Astrocyte of the spinal cord (primary cell): ENCODE data around the gene LEF1.
A peak's percentile ranks its signal among the peaks of the same experiment; 100 is the strongest.

Experiments used
- DNase-seq: peaks from one replicate; pipeline ENCODE4 v3.0.0; 2011; ENCODE audit warnings: low read depth, low spot score
- H3K4me3 ChIP-seq: 2 replicates; pipeline ENCODE4 v1.5.1; 2011; ENCODE audit warnings: low read depth, mild to moderate bottlenecking, low read length, moderate library complexity
- CTCF ChIP-seq: IDR thresholded peaks from 2 replicates; pipeline ENCODE4 v1.5.1; 2012; ENCODE audit warnings: low read depth, mild to moderate bottlenecking, low read length, inconsistent platforms
- in situ Hi-C: cut with HindIII; loops from 2 replicates; pipeline ENCODE4 v1.10.0; 2017; ENCODE audit warnings: low sequenced_read_pairs

The LEF1 gene

DNA sequence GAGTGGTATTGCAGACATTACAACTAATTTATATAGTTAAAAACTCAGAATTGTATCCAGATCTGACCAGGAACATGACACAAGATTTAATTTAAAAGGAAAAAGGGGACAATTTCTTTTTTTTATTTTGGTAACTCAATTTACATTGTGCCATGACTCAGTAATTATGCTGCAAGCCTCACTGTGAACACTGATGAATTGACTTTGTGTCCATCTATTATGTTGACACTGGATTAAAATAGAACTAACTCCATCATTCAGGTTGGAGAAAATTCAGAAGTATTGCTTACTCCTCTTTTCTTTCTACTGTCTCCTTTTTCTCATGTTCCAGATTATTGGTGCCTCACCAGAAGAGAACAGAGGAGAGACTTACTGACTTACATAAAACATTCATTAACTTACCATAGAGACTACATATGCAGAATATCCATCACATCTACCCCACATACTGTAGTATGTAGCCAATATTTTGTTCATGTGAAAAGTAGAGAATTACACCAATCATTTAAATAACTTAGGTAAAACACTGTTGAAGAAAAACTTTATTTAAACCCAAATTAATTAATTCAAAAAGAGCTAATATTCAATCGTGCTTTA lies 15.8 kb upstream of the LEF1 start:
- in situ Hi-C loops: no loop called here
- no peak for TF ChIP-seq CTCF
- no peak overlapping the region for H3K4me3 ChIP-seq
- DNase-seq: no peak

DNA sequence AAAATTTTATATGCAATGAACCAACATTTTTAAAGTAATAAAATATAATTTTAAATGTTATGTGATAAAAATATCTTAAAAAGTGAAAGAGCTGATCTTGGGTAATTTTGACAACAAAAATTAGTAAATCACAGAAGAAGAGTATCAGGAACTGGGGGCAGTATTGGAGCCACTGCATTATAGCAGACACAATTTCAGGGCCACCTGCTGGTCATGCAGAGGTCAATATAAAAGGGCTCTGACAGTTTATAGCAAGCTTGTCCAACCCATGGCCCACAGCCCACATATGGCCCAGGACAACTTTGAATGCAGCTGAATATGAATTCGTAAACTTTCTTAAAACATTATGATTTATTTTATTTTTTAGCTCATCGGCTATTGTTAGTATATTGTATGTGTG lies 13.0 kb upstream of the LEF1 start:
- no peak for DNase-seq
- in situ Hi-C loops: no loop called here
- no peak overlapping the region for H3K4me3 ChIP-seq
- no peak for TF ChIP-seq CTCF

- no peak overlapping the region for H3K4me3 ChIP-seq
- in situ Hi-C loops: no loop called here
- DNase-seq: no peak
- no peak for TF ChIP-seq CTCF
These were observed 11.8 kb upstream of the LEF1 start for GRCh38 chr4:108180513-108180912.

DNA sequence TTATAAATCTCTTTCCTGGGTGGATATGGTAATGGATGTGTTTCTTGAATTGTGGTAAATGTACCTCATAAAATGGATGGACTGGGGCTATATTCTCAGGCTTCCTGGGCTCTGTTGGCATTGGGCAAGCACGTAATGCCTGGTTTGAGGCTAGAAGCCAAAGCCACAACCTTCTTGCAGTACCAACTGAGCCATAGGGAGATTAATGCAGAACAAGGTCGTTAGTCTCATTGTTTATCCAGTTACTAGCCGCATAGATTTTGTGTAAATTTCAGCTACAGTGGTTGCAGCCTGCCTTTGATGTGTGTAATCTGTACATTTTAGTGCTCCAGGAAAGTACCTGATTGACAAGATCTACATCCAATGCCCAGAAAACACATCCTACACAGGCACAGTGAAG lies 7.2 kb upstream of the LEF1 start:
- no peak for TF ChIP-seq CTCF
- no peak for DNase-seq
- in situ Hi-C loops: no loop called here

DNA sequence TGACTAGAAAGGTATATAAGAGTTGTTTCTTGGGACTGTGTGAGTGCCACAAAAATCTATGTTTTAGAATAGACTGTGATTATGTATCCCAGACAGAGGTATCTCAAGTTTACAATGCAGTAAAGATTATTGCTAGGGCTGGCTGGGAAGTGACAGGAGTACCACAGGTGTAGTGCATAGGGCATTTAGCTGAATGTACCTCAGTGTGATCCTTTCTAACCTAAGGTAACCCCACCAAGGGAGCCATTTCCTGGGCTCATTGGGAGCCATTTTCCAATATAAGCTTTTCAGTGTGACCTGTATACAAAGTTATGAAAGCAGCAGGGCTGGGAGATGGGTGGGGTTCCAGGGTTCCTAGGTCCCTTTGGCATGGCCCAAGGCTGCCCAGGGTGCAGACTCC lies 6.1 kb upstream of the LEF1 start:
- H3K4me3 ChIP-seq: no peak overlapping the region
- DNase-seq: no peak
- in situ Hi-C loops: no loop called here
- TF ChIP-seq CTCF: no peak

More for the DNA sequence above, 7.2 kb upstream of the LEF1 start:
- no peak overlapping the region for H3K4me3 ChIP-seq

DNA sequence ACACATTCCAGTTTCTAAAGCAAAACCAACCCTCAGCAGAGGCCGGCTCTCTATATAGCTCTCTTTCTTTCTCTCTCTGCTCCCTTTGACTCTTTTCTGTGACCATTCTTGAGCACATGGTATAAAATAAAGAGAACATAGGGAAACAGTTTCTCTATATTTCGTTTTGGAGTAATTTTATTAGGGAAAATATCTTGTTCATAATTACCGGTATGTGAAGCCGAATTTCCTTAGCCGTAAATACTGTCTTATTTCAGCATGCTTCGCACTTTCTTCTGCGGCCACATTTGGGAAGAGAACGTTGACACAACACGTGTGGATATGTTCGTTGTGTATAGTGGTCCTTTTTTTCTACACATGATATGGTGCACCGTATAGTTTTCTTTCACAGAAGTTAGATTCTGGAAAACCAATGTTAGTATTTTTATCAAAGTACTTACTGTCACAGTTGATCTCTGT lies 4.9 kb upstream of the LEF1 start:
- TF ChIP-seq CTCF: no peak
- in situ Hi-C loops: no loop called here
- no peak for DNase-seq
- peak overlapping the region; percentile 51 for H3K4me3 ChIP-seq
